Activated T-cell treated with anti-CD3 and anti-CD28 coated beads for 24 hours (primary cell): Measurements from ENCODE around the gene RIOX2.
"Not testable (repeated sequence)": the region's sequence is repeated elsewhere in the genome, so short reads cannot be mapped to it uniquely, and the experiment has no call there.

ENCODE experiments used
- DNase-seq: peaks from one replicate; pipeline ENCODE4 v3.0.0-alpha.2; 2020; ENCODE audit warnings: low read depth

The RIOX2 gene

DNA sequence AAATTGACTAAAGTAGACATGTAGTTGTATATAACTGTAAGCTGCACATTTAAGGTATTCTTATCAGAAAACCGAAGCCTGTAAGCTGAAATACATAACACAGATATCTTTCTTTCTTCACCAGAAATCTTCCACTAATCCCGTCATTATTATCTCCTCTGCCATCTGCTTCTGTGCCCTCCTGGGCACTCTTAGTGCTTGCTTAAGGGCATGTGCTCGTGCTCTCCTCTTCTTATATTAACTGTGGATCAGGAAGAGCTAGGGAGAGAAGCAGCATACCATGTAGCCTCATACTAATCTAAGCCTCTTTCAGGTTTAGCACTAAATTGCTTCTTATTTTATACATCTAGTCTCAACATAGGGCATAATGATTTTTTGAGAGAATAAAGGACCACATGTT, 60.8 kb downstream of the RIOX2 start:
- DNase-seq = no peak

DNA sequence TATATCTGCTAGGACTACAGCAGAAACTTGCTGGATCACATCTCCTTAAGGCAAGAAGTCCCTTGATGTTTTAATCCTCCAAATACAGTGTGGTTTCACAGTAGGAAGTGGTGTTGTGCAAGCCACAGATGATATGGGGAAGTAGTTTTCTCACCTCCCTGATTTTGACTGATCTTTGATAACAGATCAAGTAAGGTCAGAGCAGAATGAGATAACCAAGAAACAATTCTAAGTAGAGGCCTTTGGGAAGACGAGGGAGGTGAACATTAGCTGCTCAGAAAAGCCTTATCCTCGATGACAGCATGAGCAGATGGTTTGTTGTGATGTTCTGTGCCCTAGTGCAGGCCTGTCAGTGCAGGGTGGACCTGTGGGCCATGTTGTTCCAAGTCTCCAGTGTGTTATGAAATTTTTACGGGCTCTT, 61.3 kb downstream of the RIOX2 start:
- no peak for DNase-seq

DNA sequence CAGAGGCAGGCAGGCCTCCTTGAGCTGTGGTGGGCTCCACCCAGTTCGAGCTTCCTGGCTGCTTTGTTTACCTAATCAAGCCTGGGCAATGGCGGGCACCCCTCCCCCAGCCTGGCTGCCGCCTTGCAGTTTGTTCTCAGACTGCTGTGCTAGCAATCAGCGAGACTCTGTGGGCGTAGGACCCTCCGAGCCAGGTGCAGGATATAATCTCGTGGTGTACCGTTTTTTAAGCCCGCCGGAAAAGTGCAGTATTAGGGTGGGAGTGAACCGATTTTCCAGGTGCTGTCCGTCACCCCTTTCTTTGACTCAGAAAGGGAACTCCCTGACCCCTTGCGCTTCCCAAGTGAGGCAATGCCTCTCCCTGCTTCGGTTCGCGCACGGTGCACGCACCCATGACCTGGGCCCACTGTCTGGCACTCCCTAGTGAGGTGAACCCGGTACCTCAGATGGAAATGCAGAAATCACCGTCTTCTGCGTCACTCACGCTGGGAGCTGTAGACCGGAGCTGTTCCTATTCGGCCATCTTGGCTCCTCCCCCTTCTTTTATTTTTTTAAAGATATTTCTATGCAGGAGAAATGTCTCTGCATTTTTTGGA, 61.9 kb downstream of the RIOX2 start:
- DNase-seq = not testable (repeated sequence)

DNA sequence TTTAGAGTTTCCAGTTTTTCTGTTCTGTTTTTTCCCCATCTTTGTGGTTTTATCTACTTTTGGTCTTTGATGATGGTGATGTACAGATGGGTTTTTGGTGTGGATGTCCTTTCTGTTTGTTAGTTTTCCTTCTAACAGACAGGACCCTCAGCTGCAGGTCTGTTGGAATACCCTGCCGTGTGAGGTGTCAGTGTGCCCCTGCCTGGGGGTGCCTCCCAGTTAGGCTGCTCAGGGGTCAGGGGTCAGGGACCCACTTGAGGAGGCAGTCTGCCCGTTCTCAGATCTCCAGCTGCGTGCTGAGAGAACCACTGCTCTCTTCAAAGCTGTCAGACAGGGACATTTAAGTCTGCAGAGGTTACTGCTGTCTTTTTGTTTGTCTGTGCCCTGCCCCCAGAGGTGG, 62.4 kb downstream of the RIOX2 start:
- not testable (repeated sequence) for DNase-seq

DNA sequence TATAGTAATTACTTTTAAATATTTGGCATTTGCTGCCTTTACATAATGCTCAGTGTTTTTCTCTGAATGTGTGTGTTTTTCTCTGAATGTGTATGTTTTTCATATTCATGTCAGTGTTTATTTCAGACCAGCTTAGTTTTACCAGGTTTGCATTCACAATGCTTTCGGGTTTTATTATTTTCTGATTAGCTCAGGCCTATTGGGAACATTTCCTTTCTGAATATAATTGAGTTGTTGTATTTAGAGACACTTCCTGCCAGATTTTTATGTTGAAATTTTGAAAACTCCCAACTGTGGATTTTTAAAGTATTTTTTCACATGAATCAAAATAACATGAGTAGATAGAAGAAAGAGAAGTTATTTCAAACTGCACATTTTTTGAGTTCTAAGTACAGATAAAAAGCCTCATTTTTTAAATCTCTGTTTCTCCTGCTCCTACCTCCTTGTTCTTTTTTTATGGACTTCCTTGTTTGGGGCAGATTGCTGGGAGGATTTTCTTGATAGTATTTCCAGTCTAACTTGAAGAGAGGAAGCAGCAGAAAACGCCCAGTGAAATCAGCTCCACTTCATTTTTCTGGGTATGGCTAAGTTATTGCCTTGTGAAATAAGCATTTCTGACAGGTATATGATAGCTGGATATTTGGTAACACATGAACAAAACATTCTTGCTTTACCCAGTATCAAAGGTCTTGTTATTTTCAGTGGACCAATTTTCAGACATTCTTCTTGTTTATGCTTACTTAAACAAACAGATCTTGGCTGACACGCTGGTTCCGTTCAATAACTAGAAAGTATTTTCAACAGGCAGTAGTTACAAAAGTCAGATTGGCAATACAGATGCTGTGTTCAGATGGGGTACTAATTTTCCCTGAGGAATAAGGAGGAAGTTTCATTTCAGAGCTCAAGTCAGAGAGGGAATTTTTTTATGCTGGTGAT, 70.7 kb downstream of the RIOX2 start:
- no peak for DNase-seq

DNA sequence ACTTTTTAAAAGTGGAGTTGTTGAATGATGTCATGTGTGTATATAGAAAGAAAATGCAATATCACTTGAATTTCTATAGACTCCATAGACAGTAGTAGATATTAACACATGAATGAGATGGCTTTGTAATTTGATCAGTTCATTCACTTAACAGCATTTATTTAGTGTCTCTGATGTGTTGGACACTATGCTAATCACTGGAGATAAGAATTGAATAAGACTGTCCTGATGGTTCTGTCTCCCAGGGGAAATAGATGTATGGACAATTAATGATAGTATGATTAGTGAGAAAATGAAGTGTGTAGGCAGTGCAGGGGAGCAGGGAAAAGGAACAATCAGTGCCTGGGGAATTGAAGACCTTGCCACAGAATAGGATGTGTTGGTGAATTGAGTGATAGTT, 72.9 kb downstream of the RIOX2 start:
- DNase-seq = no peak

DNA sequence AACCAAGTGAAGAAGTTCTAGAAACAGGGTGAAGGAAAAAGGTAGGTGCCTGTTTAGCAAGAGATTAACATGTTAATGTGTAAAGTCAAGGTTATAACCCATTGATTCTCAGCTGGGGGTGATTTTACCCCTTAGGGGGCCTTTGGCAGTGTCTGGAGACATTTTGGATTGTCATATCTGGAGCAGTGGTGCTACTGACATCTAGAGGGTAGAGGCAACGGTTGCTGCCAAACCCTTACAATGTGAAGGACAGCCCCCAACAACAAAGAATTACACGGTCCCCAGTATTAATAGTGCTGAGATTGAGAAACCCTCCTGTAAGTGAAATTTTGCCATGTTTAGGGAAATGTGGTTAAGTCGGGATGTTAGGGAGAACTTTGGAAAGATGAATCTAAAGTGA, 75.7 kb downstream of the RIOX2 start:
- no peak for DNase-seq

DNA sequence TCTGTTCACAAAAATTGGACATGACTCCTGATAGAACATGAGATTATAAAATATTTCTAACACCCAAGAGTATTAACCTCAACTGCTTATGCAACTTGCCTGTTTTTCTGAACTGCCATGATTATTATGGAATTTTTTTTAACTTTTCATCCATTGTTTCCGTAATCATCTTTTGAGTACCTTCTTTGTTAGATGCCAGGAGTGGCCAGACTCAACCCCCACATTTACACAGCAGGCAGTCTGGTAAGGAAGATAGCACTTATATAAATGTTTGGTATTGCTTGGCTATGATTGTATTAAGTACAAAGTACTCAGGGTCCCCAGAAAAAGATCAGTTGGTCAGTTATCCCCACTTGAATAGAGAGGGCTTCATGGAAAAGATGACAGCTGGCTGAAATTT, 76.1 kb downstream of the RIOX2 start:
- no peak for DNase-seq

DNA sequence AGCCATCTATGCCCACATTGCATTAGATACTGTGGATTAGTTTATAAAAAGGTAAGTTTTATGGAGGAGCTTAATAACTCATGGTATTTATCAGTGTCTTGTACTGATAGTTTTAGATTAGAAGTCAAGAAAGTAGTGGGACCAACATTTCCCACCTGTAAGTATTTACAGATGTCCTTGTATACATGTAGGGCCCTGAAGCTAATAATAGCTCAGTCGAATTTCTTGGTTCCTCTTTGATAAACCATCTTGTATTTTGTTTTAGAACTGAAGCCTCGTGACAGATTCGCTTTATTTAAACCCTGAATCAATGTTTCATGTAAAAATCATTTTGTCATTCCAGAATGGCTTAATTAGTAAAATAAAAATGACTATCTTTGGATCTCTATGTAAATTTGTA, 77.0 kb downstream of the RIOX2 start:
- no peak for DNase-seq

DNA sequence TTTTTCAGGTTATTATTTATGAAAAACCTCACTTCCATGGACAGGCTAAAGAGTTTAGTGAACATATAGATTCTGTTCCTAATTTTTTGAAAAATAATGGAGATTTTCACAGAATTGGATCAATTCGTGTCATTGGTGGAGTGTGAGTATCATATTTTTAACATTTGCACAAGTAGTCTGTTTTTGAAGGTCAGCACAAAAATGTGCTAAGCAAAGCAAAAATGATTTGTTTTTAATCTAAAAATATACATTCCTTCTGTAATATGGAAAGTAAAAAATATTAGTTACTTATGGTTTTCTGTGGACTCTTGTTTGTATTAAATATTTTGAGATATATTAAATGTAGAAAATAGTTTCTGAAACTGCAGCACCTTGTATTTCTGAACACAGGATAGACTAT, 79.4 kb downstream of the RIOX2 start:
- DNase-seq = no peak
